HCT116 (cell line): ENCODE results near the gene CTCF. TPM values are rescaled to one million over a fixed set of nuclear protein-coding genes. Genes with fewer than 3 reads are reported as not detected.

Source experiments
- ATAC-seq: fragments of 200-7000 bp; cut with Tn5 transposase; 2 replicates; pipeline ENCODE4 v1.9.1; 2020; ENCODE audit warnings: mild to moderate bottlenecking, moderate library complexity
- BruUV-seq: library from RNA; stranded (reverse); fragments of 400-500 nt; replicated peaks from 2 replicates; lab custom pipeline; 2021; lab: Mats Ljungman, UMichigan
- CTCF ChIA-PET: fragments of 300-600 bp; sonication (Branson Sonifier 250); formaldehyde crosslinking; loops from one replicate; lab custom pipeline; 2021; ENCODE audit warnings: antibody characterized with exemption; lab: Charles Lee
- POLR2A ChIA-PET: fragments of 300-600, 350-600 bp; sonication (Branson Sonifier 250); formaldehyde crosslinking; loops from one replicate; lab custom pipeline; 2021; ENCODE audit warnings: antibody characterized with exemption; lab: Charles Lee
- RAD21 ChIA-PET, 2 experiments: fragments of 300-600 bp; sonication (Branson Sonifier 250); formaldehyde crosslinking; loops; one replicate each; lab custom pipeline; 2023; ENCODE audit warnings: low total read pairs in 2 of 2; ENCODE audit not compliant: uncharacterized antibody in 2 of 2, unreplicated experiment in 2 of 2, low non-redundant PET in 1 of 2; lab: Charles Lee
- DNase-seq: peaks from one replicate; pipeline ENCODE4 v3.0.0-alpha.2; 2010; ENCODE audit warnings: low read depth, low spot score
- H2AFZ ChIP-seq: fragments of 200-600 bp; shearing (Covaris generic), sonication (generic); 2 replicates; pipeline ENCODE4 v1.6.1; 2017; ENCODE audit warnings: low read depth, mixed run types, mixed read lengths, antibody characterized with exemption, low read length; ENCODE audit not compliant: poor library complexity, severe bottlenecking
- H3K27ac ChIP-seq: 2 replicates; pipeline ENCODE4 v1.5.1; 2012; ENCODE audit warnings: low read depth, low read length
- H3K27me3 ChIP-seq: fragments of 200-600 bp; sonication (generic); 2 replicates; pipeline ENCODE4 v1.6.1; 2016; ENCODE audit warnings: mixed run types, low read length, mixed read lengths; ENCODE audit not compliant: insufficient read depth
- H3K36me3 ChIP-seq, 2 experiments: fragments of 200-500 bp in 1 of 2; fragments of 200-600 bp in 1 of 2; sonication (Bioruptor generic) in 1 of 2; sonication (generic) in 1 of 2; 2 replicates each; pipeline versions ENCODE4 v1.5.1 to v1.6.1; 2014 to 2016; ENCODE audit warnings: low read length in 2 of 2, inconsistent platforms in 1 of 2, mixed read lengths in 1 of 2, mixed run types in 1 of 2; ENCODE audit not compliant: insufficient read depth in 2 of 2, control insufficient read depth in 1 of 2
- H3K4me1 ChIP-seq, 2 experiments: fragments of 200-600 bp in 1 of 2; sonication (generic) in 1 of 2; 2 replicates each; pipeline versions ENCODE4 v1.5.1 to v1.6.1; 2012 to 2017; ENCODE audit warnings: low read length in 2 of 2, inconsistent platforms in 1 of 2, mild to moderate bottlenecking in 1 of 2, mixed read lengths in 1 of 2, mixed run types in 1 of 2, moderate library complexity in 1 of 2; ENCODE audit not compliant: insufficient read depth in 2 of 2, control insufficient read depth in 1 of 2
- H3K4me2 ChIP-seq: fragments of 200-600 bp; sonication (generic); 2 replicates; pipeline ENCODE4 v1.6.1; 2017; ENCODE audit warnings: mixed run types, low read length, mixed read lengths
- H3K4me3 ChIP-seq, 2 experiments: fragments of 200-600 bp in 1 of 2; sonication (generic) in 1 of 2; replicated peaks in 1 of 2; 2 replicates each; pipeline ENCODE4 v1.5.1; 2011 to 2016; ENCODE audit warnings: low read length in 2 of 2, control low read depth in 1 of 2, low read depth in 1 of 2, mild to moderate bottlenecking in 1 of 2, mixed read lengths in 1 of 2, mixed run types in 1 of 2
- H3K79me2 ChIP-seq: fragments of 200-600 bp; sonication (generic); 2 replicates; pipeline ENCODE4 v1.6.1; 2017; ENCODE audit warnings: mild to moderate bottlenecking, mixed run types, low read length, moderate library complexity, mixed read lengths; ENCODE audit not compliant: insufficient read depth
- H3K9ac ChIP-seq: fragments of 200-600 bp; sonication (generic); 2 replicates; pipeline ENCODE4 v1.6.1; 2016; ENCODE audit warnings: low read length, mixed read lengths
- H3K9me2 ChIP-seq: fragments of 200-600 bp; sonication (generic), shearing (Covaris generic); 2 replicates; pipeline ENCODE4 v1.6.1; 2017; ENCODE audit warnings: mixed run types, mild to moderate bottlenecking, moderate library complexity; ENCODE audit not compliant: insufficient read depth
- H3K9me3 ChIP-seq, 2 experiments: fragments of 200-500 bp in 1 of 2; fragments of 200-600 bp in 1 of 2; sonication (Bioruptor generic) in 1 of 2; sonication (generic) in 1 of 2; 2 replicates each; pipeline ENCODE4 v1.6.1; 2014 to 2017; ENCODE audit warnings: low read length in 2 of 2, mixed read lengths in 2 of 2, inconsistent platforms in 1 of 2, low read depth in 1 of 2, mild to moderate bottlenecking in 1 of 2, mixed run types in 1 of 2, moderate library complexity in 1 of 2; ENCODE audit not compliant: control insufficient read depth in 1 of 2, insufficient read depth in 1 of 2
- H4K20me1 ChIP-seq: fragments of 200-600 bp; sonication (generic), shearing (Covaris generic); 2 replicates; pipeline ENCODE4 v1.6.1; 2017; ENCODE audit warnings: mixed run types, mild to moderate bottlenecking, moderate library complexity; ENCODE audit not compliant: insufficient read depth
- CBX3 ChIP-seq: IDR thresholded peaks from 2 replicates; pipeline ENCODE4 v1.6.1; 2012; ENCODE audit warnings: low read depth
- EGR1 ChIP-seq: IDR thresholded peaks from 2 replicates; pipeline ENCODE4 v1.6.1; 2012; ENCODE audit warnings: low read depth
- ELF1 ChIP-seq: IDR thresholded peaks from 2 replicates; pipeline ENCODE4 v1.6.1; 2012; ENCODE audit warnings: low read depth, borderline replicate concordance
- FOSL1 ChIP-seq: IDR thresholded peaks from 2 replicates; pipeline ENCODE4 v1.6.1; 2012; ENCODE audit warnings: low read depth
- JUND ChIP-seq: IDR thresholded peaks from 2 replicates; pipeline ENCODE4 v1.6.1; 2012
- POLR2AphosphoS5 ChIP-seq: IDR thresholded peaks from 2 replicates; pipeline ENCODE4 v1.6.1; 2011; ENCODE audit warnings: mild to moderate bottlenecking, low read depth, low read length, moderate library complexity
- RAD21 ChIP-seq: IDR thresholded peaks from 2 replicates; pipeline ENCODE4 v1.6.1; 2012; ENCODE audit warnings: low read depth, mild to moderate bottlenecking
- SIN3A ChIP-seq: IDR thresholded peaks from 2 replicates; pipeline ENCODE4 v1.6.1; 2012; ENCODE audit warnings: low read depth
- SP1 ChIP-seq: IDR thresholded peaks from 2 replicates; pipeline ENCODE4 v1.6.1; 2012; ENCODE audit warnings: low read depth
- SRF ChIP-seq: IDR thresholded peaks from 2 replicates; pipeline ENCODE4 v1.6.1; 2012; ENCODE audit warnings: low read depth
- ZFX ChIP-seq: fragments of 450-650 bp; IDR thresholded peaks from 2 replicates; pipeline ENCODE4 v1.6.1; 2017
- intact Hi-C: fragments of 100-400 bp; cut with micrococcal nuclease; formaldehyde crosslinking; loops from 2 replicates; pipeline ENCODE4 v1.10.0; 2022
- total RNA-seq: library from RNA; stranded (reverse); gene quantifications from one replicate; pipeline ENCODE4 v1.2.1, GENCODE V29; 2021; ENCODE audit not compliant: unreplicated experiment
- TF ChIP-seq, protein P1 (sequence below): IDR thresholded peaks from 2 replicates; pipeline ENCODE4 v1.6.1; 2012
- TF ChIP-seq, protein P2 (sequence below): IDR thresholded peaks from 2 replicates; pipeline ENCODE4 v1.6.1; 2012; ENCODE audit warnings: low read depth

The CTCF gene
- total RNA-seq, 1 experiment from 2014 or later: 48.3 TPM

DNA sequence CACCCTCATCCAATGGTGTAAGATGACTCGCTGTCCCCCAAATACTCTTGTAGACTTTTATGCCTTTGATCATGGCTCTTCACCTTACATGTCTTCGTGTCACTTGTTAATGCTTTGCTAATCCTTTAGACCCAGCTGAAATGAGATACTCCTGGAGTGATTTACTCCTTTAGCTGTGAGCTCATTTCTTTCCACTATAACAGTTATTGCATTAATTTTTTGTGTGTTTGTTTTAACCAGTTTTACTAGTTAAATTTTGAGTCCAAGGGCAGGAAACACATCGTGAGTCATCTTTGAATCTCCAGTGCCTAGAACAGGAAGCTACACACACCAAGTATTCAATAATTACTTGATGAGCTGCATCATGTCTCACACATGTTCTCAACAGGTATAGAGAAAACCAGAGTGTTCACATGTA is 6.5 kb upstream of the CTCF start:
- ATAC-seq (peak; percentile 68), DNase-seq (peak; percentile 16)
- H3K4me3 ChIP-seq: 0 out of 4 replicates have a peak overlapping the region, but pooled peaks of 1 of the 2 experiments have one; percentile 4
- POLR2A ChIA-PET: interaction anchor here (1.0 to 1.1 kb wide), 2 partner anchors 8 to 104 kb away, joined by 3 to 5 read pairs; partner anchors contain the start of gene ACD
- H3K9ac ChIP-seq: peak overlapping the region; percentile 19; the same call in 1 of the 2 replicates
- no peak for TF ChIP-seq CBX3
- no peak for TF ChIP-seq RAD21
- TF ChIP-seq ELF1: no peak
- no peak for TF ChIP-seq ZFX
- peak; percentile 57 for TF ChIP-seq FOSL1
- peak; percentile 39; the same call in 1 of the 2 replicates for TF ChIP-seq SP1
- TF ChIP-seq, protein P1, sequence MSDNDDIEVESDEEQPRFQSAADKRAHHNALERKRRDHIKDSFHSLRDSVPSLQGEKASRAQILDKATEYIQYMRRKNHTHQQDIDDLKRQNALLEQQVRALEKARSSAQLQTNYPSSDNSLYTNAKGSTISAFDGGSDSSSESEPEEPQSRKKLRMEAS: peak; percentile 27; the same call in 1 of the 2 replicates
- TF ChIP-seq, protein P2, sequence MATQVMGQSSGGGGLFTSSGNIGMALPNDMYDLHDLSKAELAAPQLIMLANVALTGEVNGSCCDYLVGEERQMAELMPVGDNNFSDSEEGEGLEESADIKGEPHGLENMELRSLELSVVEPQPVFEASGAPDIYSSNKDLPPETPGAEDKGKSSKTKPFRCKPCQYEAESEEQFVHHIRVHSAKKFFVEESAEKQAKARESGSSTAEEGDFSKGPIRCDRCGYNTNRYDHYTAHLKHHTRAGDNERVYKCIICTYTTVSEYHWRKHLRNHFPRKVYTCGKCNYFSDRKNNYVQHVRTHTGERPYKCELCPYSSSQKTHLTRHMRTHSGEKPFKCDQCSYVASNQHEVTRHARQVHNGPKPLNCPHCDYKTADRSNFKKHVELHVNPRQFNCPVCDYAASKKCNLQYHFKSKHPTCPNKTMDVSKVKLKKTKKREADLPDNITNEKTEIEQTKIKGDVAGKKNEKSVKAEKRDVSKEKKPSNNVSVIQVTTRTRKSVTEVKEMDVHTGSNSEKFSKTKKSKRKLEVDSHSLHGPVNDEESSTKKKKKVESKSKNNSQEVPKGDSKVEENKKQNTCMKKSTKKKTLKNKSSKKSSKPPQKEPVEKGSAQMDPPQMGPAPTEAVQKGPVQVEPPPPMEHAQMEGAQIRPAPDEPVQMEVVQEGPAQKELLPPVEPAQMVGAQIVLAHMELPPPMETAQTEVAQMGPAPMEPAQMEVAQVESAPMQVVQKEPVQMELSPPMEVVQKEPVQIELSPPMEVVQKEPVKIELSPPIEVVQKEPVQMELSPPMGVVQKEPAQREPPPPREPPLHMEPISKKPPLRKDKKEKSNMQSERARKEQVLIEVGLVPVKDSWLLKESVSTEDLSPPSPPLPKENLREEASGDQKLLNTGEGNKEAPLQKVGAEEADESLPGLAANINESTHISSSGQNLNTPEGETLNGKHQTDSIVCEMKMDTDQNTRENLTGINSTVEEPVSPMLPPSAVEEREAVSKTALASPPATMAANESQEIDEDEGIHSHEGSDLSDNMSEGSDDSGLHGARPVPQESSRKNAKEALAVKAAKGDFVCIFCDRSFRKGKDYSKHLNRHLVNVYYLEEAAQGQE: no peak
- TF ChIP-seq SIN3A: no peak
- TF ChIP-seq POLR2AphosphoS5: no peak
- peak; percentile 50; the same call in 1 of the 2 replicates for TF ChIP-seq JUND
- TF ChIP-seq SRF: no peak
- no peak for TF ChIP-seq EGR1
- RAD21 ChIA-PET: no interaction called here
- no peaks in the 10 kb centered on the region for H3K9me3 ChIP-seq
- peak overlapping the region; percentile 52 for H3K4me2 ChIP-seq
- no TSS peak for BruUV-seq
- peak overlapping the region; percentile 42 for H3K27ac ChIP-seq
- intact Hi-C loops: no loop called here
- CTCF ChIA-PET: interaction anchor here (1.2 to 3.5 kb wide), 3 partner anchors 8 to 104 kb away, joined by 4 to 21 read pairs (median 6); partner anchors contain the start of gene ACD
- H3K27me3 ChIP-seq: no peaks in the 10 kb centered on the region
- no peaks in the 10 kb centered on the region for H3K79me2 ChIP-seq
- no peaks in the 10 kb centered on the region for H3K36me3 ChIP-seq
- no peaks in the 10 kb centered on the region for H4K20me1 ChIP-seq
- peak overlapping the region; percentile 50 for H2AFZ ChIP-seq
- H3K9me2 ChIP-seq: no peaks in the 10 kb centered on the region
- peaks cover 15 to 18% of the 10 kb centered on the region in 2 experiments for H3K4me1 ChIP-seq
